ENCODE measurements around the gene MRPS7.

- no peak for TF ChIP-seq ZNF70 (CRISPR knock-in tag; IDR thresholded peaks at IDR 0.05)
- no peak for TF ChIP-seq ISL1 (CRISPR knock-in tag; IDR thresholded peaks at IDR 0.05)
- no peak for TF ChIP-seq ZFP3 (CRISPR knock-in tag; IDR thresholded peaks at IDR 0.05)
- no peak for TF ChIP-seq ESRRG (CRISPR knock-in tag; IDR thresholded peaks at IDR 0.05)
- no peak for TF ChIP-seq BACH2 (CRISPR knock-in tag; IDR thresholded peaks at IDR 0.05; ENCODE audit: borderline replicate concordance)
- TF ChIP-seq PPARA (CRISPR knock-in tag; IDR thresholded peaks at IDR 0.05; ENCODE audit: borderline replicate concordance): no peak
Measured at GRCh38 chr17:75287221-75287620, 25.5 kb downstream of the MRPS7 start.

All from SK-N-SH treated with all-trans-retinoic acid at 6 μM for 48 hours (cell line).